COR-L47 (cell line): ENCODE measurements around the gene SNCAIP.

Experiments used
- DNase-seq: peaks from one replicate; lab custom pipeline; 2025; lab: John Stamatoyannopoulos, UW

Gene SNCAIP

DNA sequence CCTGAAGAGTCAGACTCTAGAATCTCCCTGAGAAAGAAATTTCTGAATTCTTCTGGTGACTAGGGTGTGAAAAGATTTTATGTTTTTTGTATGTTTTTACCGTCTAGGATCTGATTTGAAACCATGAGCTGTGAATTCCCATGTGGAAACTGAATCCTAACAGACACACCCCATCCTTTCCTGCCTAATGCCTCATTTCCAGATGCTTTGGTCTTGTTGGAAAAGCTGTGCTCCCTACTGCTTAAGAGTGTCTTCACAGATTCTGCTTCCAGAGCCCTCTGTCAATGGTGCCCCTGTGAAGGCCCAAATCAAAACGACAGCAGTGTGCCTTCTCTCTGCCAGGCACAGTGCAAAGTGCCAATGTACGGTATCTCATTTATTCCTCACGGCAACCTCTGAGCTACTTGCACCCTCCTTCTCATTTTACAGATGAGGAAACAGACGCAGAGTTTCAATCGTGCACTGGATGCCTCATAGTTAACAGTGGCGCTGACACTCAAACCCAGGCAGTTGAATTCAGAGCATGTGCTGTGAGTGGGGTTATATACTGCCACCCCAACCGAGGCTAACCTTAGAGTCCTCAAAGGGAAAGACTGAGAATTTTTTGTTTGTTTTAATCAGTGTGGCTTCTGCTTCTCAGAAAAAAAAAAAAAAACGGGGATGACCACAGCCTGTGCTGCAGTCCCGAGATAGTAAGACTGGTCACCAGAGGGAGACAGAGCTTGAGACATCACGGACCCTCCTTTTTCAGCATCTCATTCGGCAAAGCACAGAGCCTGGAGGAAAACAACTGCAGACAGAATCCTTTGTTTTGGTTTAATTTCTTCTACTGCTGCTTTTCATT is 188.4 kb downstream of the SNCAIP start:
- DNase-seq: peak; percentile 46

DNA sequence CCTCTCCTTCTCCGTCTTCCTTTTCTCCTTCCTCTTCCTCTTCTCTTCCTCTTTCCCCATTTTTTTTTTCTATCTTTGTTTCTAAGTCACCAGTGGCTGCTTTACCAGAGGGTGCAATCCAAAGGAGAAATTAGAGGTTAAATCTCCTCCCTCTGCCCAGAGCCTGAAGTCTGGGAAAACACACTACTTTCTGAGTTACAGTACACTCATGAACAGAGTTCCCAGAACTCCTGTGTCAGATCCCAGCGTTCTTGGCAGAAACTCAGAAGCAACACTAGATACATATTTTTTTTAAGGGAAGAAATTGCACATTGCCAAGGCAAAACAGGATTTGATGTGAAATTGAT is 189.0 kb downstream of the SNCAIP start:
- no peak for DNase-seq

DNA sequence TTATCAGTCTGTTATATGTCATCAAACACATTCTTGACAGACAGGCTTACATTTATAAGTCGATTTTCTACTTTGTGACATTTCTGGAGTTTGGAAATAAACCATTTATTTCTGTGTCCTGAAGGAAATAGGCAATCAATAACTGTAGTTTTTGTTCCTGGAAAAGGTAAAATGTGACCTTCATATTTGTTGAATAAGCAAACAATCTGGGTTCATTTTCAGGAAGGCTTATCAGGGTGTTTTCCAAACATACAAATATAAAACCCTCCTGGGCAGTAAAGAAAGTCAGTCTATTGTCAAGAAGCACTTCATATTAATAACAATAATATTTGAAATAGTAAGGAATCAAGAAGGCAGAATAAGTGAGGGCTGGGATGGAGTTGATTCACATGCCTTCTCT is 195.0 kb downstream of the SNCAIP start:
- no peak for DNase-seq

DNA sequence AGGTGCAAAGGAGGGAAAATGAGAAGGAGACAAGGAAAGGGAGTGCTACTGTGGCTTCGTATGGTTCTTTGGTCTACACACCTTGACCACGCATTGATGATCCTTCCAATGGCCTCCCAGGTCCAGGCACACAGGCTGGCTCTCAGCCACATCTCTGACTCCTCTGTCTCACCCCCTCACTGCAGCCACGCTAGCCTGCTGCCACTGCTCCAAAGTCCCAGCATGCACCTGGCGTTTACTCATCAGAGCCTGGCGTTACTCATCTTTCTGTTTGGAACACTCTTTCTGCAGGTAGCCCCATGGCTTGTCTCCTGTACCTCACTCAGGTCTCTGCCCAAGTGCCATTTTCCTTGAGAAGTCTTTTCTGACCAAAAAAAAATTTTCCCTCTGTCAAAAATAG is 195.5 kb downstream of the SNCAIP start:
- DNase-seq: no peak

DNA sequence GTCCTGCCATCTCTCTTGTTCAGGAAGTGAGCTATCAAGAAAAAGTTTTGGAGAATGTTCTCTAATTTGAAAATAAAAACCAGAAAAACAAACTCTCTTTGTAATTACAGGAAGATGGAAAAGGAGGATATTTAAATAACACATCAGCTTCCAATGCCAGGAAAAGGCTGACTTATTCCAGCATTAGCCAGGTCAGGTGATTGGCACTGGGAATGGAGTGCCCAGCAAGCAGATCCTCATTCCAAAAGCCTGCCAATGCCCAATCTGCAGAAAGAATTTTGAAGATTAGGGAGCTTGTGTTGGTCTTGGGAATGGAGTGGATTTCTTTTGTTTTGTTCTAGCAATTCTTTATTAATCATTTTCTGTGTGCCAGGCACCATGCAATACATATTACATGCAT is 196.6 kb downstream of the SNCAIP start:
- no peak for DNase-seq
